Measurements from ENCODE around the gene ENPP7. TPM values are rescaled to one million over a fixed set of nuclear protein-coding genes. Genes with fewer than 3 reads are reported as not detected.

ENPP7 gene
- total RNA-seq, 4 donors from 2014 or later, result not detected

- intact Hi-C loops (cut with DNase I; ENCODE audit: low total_unique reads), result no loop called here
- TF ChIP-seq POLR2A (IDR thresholded peaks at IDR 0.05), result no peak
- TF ChIP-seq, protein P1, sequence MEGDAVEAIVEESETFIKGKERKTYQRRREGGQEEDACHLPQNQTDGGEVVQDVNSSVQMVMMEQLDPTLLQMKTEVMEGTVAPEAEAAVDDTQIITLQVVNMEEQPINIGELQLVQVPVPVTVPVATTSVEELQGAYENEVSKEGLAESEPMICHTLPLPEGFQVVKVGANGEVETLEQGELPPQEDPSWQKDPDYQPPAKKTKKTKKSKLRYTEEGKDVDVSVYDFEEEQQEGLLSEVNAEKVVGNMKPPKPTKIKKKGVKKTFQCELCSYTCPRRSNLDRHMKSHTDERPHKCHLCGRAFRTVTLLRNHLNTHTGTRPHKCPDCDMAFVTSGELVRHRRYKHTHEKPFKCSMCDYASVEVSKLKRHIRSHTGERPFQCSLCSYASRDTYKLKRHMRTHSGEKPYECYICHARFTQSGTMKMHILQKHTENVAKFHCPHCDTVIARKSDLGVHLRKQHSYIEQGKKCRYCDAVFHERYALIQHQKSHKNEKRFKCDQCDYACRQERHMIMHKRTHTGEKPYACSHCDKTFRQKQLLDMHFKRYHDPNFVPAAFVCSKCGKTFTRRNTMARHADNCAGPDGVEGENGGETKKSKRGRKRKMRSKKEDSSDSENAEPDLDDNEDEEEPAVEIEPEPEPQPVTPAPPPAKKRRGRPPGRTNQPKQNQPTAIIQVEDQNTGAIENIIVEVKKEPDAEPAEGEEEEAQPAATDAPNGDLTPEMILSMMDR (IDR thresholded peaks at IDR 0.05), result no peak
- Histone ChIP-seq H3K27me3 (peaks cover 0 to 20% of the 10 kb centered on the region in 2 donors), H3K9me3 (no peaks in the 10 kb centered on the region), H3K4me3 (no peak overlapping the region), H3K27ac (no peak overlapping the region), H3K4me1 (peaks cover 0 to 10% of the 10 kb centered on the region in 2 donors), H3K36me3 (no peaks in the 10 kb centered on the region)
- DNase-seq, result no peak
Observed at GRCh38 chr17:79775632-79776031, 44.9 kb downstream of the ENPP7 start.

DNA sequence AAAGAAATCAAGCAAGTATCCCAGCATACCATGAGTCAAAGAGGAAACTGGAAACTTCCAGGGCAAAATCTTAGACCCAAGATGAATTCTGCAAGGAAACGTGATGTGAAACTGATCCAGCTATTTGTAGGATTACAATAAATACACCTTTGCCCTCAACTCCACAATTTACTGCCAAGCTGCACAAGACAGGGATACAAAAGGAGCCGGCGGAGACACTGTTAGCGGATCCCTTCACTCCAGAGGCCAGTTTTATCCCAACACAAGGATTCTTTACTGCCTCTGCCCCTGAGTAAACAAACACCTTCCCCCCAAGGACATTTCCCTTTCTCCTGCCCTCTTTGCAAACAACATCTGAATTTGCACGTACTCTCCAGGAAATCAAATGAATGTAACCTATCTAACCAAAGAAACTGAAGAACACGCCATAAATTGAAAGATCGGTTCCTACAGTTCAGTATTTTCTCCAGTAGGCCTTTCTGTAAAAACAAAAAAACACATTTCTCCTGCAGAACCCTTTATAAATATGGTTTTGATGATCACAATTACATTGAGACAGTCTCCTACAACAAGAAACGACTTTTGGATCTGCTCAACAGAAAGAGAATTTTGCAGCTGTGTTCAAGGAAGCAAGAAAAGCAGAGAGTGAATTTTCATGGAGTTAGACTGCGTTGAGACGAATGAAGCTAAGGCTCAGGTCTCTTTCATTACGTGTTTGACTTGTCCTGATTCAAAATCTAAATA is 45.8 kb downstream of the ENPP7 start:
- peak overlapping the region in 1 of 2 donors; percentile 26 for H3K27ac ChIP-seq
- peaks cover 0 to 10% of the 10 kb centered on the region in 2 donors for H3K4me1 ChIP-seq
- TF ChIP-seq, protein P1 (IDR thresholded peaks at IDR 0.05), result no peak
- TF ChIP-seq POLR2A (IDR thresholded peaks at IDR 0.05), result no peak
- no peak overlapping the region for H3K4me3 ChIP-seq
- H3K36me3 ChIP-seq, result no peaks in the 10 kb centered on the region
- no peak for DNase-seq
- no peaks in the 10 kb centered on the region for H3K9me3 ChIP-seq
- H3K27me3 ChIP-seq, result peaks cover 0 to 20% of the 10 kb centered on the region in 2 donors
- intact Hi-C loops (cut with DNase I; ENCODE audit: low total_unique reads), result no loop called here

GRCh38 chr17:79777120-79777893 is 46.6 kb downstream of the ENPP7 start:
- peak overlapping the region; percentile 20 to 26 for H3K27ac ChIP-seq
- intact Hi-C loops (cut with DNase I; ENCODE audit: low total_unique reads), result no loop called here
- DNase-seq, result peak; percentile 55 to 60

GRCh38 chr17:79777894-79778503 is 47.3 kb downstream of the ENPP7 start, which contains the start of gene CBX2:
TSS of gene CBX2 (plus strand) at chr17:79778148. CDS start at chr17:79778236, 88 bp downstream.
- Histone ChIP-seq H3K27ac (peak within 1 kb of the TSS; percentile 20 to 26), H3K27me3 (peaks cover 0 to 20% of the 10 kb centered on the region in 2 donors)
- peak; percentile 61 to 81 for DNase-seq

More at GRCh38 chr17:79777120-79777893, 46.6 kb downstream of the ENPP7 start:
- Histone ChIP-seq H3K4me3 (peak overlapping the region; percentile 36 to 48), H3K4me1 (peaks cover 0 to 10% of the 10 kb centered on the region in 2 donors), H3K27me3 (peaks cover 0 to 20% of the 10 kb centered on the region in 2 donors), H3K36me3 (no peaks in the 10 kb centered on the region), H3K9me3 (no peaks in the 10 kb centered on the region)
- no peak for TF ChIP-seq POLR2A (IDR thresholded peaks at IDR 0.05)
- TF ChIP-seq, protein P1 (IDR thresholded peaks at IDR 0.05), result peak in 1 of 4 experiments; percentile 16

More at GRCh38 chr17:79777894-79778503, 47.3 kb downstream of the ENPP7 start, which contains the start of gene CBX2:
- no peaks in the 10 kb centered on the region for H3K9me3 ChIP-seq
- TF ChIP-seq, protein P1 (IDR thresholded peaks at IDR 0.05), result no peak
- TF ChIP-seq POLR2A (IDR thresholded peaks at IDR 0.05), result peak in 1 of 2 donors; percentile 21
- intact Hi-C loops (cut with DNase I; ENCODE audit: low total_unique reads), result no loop called here
- H3K36me3 ChIP-seq, result no peaks in the 10 kb centered on the region
- H3K4me1 ChIP-seq, result peaks cover 0 to 10% of the 10 kb centered on the region in 2 donors
- H3K4me3 ChIP-seq, result peak within 1 kb of the TSS; percentile 36 to 57

Measured in uterus (tissue), 4 donors.